HG03442 (cell line): ENCODE results near the gene MAPK9.
"Not testable (repeated sequence)": the region's sequence is repeated elsewhere in the genome, so short reads cannot be mapped to it uniquely, and the experiment has no call there.

Experiments
- ATAC-seq: cut with Tn5 transposase; IDR thresholded peaks from one replicate; pipeline ENCODE4 v1.9.1; 2021; ENCODE audit warnings: mild to moderate bottlenecking, moderate library complexity; ENCODE audit not compliant: unreplicated experiment

MAPK9 gene

GRCh38 chr5:180326989-180327565 is 35.2 kb upstream of the MAPK9 start:
- no peak for ATAC-seq

- no peak for ATAC-seq
Observed at GRCh38 chr5:180324601-180324950, 32.7 kb upstream of the MAPK9 start.

GRCh38 chr5:180323941-180324600 is 32.2 kb upstream of the MAPK9 start:
- no peak for ATAC-seq

- ATAC-seq, result no peak
Observed at GRCh38 chr5:180323160-180323559, 31.3 kb upstream of the MAPK9 start.

DNA sequence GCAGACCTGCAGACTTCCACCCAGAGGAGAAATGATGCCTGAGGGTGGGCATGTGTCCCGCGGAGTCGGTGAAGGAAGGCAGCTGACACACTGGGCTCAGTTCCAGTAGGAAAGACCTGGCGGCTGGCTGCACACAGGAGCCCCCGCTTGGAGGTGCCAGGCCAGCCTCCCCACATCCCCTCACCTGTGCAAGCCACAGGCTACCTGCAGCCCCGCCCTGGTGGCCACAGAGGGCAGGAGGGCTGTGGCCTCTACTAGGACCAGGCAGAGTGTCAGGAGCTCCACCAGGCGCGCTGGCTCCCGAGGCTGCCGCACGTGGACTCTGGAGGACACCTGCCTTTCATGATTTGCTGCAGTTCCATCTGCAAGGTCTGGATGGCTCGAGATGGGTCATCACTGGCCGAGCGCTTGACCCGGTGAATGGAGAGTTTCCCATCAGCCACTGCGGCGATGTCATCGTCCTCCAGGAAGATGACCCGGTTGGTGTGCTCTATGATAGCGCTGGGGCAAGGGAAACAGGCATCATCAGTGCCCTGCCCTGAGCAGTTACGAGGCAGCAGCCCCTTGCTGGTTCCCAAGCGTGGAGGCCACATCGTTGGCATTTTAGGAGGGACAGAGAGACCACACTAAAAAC is 26.7 kb upstream of the MAPK9 start:
- ATAC-seq, result no peak

- no peak for ATAC-seq
Observed at GRCh38 chr5:180316586-180316985, 24.7 kb upstream of the MAPK9 start.

GRCh38 chr5:180315762-180316212 is 23.9 kb upstream of the MAPK9 start:
- no peak for ATAC-seq

GRCh38 chr5:180313677-180314505 is 22.0 kb upstream of the MAPK9 start:
- no peak for ATAC-seq

DNA sequence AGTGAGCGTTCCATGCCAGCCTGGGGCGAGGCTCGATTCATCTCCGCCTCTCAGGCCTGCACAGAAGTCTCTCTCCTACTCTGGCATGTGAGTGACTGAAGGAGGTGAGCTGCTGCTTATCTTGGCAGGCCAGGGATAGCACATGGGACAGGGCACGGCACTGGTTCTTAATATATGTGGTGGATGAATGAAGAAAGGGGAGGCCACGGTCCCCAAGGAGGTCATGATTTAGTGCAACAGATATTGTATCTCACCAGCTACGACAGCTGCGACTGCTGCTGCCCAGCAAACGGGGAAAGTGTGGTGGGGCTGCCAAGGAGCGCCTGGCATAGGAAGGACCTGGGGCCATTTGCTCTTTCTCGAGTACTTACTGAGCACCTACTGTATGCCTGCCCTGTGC is 19.3 kb upstream of the MAPK9 start:
- no peak for ATAC-seq

DNA sequence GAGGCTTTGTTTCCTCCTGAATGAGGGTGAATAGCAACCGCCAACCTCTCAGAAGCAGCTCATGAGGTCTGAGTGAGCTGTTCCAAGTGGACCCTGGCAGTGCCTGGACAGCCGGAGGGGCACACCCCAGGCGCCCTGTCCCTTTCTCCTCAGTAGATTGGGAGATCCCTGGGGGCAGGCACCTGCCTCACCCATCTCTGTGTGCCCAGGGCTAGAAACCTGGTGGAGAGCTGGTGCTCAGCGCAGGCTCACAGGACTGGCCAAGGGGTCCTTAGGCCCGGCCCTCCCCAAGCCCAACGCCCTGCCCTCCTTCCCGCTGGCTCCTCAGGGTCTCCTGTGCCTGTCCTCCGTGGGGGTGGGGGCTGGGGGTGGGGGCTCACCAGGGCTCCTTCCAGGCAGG is 14.9 kb upstream of the MAPK9 start:
- no peak for ATAC-seq

DNA sequence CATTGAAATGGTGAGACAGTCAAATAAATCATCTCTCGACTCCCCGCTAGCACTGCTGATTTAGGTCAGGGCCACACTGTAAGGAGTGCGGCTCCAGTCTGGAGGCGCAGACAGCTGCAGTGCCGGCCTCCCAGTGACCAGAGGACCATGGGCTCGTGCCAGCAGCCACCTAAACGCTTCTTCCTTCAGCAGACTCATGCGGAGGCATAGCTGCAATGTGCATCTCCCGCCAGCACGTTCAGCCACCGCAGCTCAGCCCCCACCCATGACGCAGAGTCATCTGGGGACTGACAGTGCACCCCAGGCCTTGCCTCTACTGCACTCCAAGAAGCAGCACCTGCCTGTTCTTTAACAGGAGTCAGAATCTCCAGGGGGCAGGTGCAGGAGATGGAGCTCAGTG is 13.6 kb upstream of the MAPK9 start:
- ATAC-seq, result no peak

- ATAC-seq, result no peak
Observed at GRCh38 chr5:180304431-180305375, 12.8 kb upstream of the MAPK9 start.

DNA sequence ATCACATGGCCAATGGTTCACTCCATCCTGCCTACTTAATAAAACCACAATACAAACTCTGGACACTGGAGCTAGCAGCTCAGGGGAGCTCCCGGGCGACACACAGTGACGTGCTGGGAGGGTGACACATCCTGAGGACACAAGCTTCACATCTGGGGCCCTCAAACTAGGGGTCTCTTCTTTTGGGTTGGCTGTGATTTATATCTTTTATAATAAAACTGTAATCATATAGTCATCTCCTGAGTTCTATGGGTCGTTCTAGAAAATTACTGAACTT is 12.1 kb upstream of the MAPK9 start:
- ATAC-seq, result no peak

DNA sequence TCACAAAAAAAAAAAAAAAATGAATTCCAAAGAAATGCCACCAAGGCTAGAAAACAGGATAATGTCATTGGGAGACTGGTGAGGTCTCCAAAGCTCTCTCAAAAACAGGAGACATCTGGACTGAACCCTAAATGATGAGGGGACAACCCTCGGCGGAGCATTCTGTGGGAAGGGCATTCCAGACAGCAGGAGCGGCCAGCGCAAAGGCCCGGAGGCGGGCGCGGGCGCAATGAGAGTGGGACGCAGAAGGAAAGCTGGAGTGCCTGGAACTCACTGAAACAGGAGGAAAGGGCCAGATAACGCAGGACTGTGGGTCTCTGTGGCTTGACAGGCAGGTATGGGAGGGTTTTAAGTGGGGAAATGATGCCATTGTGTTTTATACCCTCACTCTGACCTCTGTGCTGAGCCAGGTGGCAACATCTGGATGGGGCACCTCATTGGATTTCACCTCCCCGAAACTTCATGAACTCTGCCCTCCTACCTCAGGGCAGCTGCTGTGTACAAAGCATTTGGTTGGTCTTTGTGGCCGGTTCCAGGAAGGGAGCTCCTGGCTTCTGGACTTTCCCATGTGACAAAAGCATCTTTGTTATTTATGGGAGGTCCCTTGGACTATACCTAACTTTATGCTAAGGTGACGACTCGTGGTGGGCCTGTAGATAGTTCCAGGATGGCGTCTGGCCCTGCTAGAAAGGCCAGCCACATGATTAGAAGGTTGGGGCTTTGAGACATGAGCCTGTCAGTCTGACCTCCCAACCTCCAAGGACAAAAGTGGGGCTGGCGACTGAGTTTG is 11.5 kb upstream of the MAPK9 start:
- ATAC-seq, result no peak

DNA sequence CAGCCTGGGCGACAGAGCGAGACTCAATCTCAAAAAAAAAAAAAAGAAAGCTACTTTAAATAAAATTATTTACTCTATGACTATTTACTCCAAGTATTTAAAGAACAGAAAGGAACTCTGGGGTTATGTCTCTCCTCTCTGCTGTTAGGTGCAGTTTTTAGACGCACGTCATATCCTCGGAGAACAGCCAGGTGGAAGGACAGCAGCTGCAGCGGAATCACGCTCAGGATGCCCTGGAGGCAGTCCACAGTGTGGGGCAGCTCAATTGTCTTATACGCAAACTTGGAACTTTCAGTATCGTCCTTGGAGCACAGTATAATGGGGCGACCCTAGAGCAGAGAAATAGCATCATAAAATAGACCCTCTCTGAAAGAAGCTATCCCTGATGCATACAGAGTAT is 10.4 kb upstream of the MAPK9 start:
- ATAC-seq, result no peak

GRCh38 chr5:180301253-180301652 is 9.4 kb upstream of the MAPK9 start:
- ATAC-seq, result no peak

DNA sequence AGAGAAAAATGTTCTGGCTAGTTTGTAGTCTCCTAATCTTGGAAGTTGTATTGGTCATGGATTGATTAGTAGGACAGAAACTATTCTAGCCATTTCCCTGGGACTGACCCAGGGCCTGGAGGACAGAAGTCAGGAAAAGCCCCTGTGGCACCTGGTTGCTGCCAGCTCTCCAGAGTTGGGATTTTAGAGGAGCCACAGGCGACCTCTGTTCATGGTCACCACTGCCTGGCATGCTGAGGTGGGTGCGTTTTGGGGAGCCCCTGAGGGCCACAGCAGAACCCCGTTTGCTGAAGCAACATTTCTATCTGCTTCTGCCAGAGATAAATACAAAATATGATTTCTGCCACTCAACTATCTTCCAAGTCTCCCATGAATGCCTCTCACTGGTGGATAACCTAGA is 7.6 kb upstream of the MAPK9 start:
- no peak for ATAC-seq

GRCh38 chr5:180299014-180299413 is 7.1 kb upstream of the MAPK9 start:
- ATAC-seq, result not testable (repeated sequence)

DNA sequence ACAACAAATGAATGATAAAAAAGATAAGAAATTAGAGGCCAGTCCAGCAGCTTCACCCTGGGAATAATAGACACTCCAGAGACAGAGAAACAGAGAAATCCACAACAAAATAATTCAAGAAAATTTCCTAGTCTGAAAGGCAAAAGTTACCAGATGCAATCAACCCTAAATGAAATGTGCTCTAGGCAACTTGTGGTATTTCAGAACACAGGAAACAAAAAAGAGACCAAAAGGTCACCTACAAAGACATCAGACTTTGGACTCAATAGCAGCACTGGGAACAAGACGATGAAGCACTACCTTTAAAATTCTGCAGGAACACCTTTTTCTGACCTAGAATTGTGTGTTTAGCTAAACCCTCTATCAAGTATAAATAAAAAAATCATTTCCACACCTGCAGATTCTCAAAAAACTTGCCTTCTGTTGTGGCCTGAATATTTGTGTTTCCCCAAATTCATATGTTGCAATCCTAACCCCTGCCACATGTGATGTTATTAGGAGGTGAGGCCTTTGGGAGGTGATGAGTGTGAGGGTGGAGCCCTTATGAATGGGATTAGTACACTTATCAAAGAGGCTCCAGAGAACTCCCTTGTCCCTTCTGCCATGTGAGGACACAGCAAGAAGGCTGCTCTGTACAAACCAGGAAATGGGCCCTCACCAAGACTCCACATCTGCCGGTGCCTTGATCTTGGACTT is 5.9 kb upstream of the MAPK9 start:
- ATAC-seq, result no peak
